ENCODE data around the gene WDR53.

DNA sequence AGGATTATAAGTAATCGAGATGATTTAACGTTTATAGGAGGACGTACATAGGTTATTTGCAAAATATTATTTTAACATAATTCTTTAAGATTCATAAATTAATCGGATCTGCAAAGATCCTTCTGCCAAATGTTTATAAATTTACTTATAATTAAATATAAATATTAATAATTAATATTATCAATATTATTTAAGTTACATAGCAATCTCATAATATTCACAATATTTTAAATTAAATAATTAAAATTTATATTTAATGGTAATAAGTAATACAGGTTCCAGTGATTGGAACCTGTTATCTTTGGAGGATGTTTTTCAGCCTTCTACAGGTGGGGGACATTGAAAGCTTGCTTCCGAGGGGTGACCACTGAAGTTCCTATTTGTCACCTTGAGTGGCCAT lies 16.1 kb downstream of the WDR53 start:
- TF ChIP-seq EZH2phosphoT487 (IDR thresholded peaks at IDR 0.05; ENCODE audit: insufficient read depth, low read depth) (no peak), EZH2 (IDR thresholded peaks at IDR 0.05; ENCODE audit: insufficient read depth, poor library complexity, severe bottlenecking) (no peak)
